Activated CD4-positive, CD25-positive, alpha-beta regulatory T cell treated with anti-CD3 and anti-CD28 coated beads, Interleukin-2, amount 50 U/mL, for 24 hours (primary cell): ENCODE results near the gene DEFB112.

Source experiments
- ATAC-seq, 2 donors: fragments of 150-1000 bp; cut with Tn5 transposase; one replicate each; pipeline ENCODE4 v1.10.0; 2021; ENCODE audit warnings: mild to moderate bottlenecking in 1 of 2, moderate library complexity in 1 of 2

The DEFB112 gene

GRCh38 chr6:50049829-50050228, at the start of gene DEFB112:
Gene DEFB112, minus strand, starts transcription at chr6:50049929. Its CDS starts 60 bp downstream, at chr6:50049869.
- no peak for ATAC-seq

- ATAC-seq: no peak
Observed at GRCh38 chr6:50098641-50098993, 48.9 kb upstream of the DEFB112 start.

- no peak for ATAC-seq
Observed at GRCh38 chr6:50097966-50098640, 48.4 kb upstream of the DEFB112 start.

GRCh38 chr6:50096296-50096695, 46.6 kb upstream of the DEFB112 start:
- no peak for ATAC-seq

GRCh38 chr6:50093938-50094272, 44.2 kb upstream of the DEFB112 start:
- ATAC-seq: no peak

GRCh38 chr6:50093116-50093937, 43.6 kb upstream of the DEFB112 start:
- no peak for ATAC-seq

- no peak for ATAC-seq
Observed at GRCh38 chr6:50091641-50092040, 41.9 kb upstream of the DEFB112 start.

- ATAC-seq: no peak
Observed at GRCh38 chr6:50089911-50090310, 40.2 kb upstream of the DEFB112 start.

- ATAC-seq: no peak
Observed at GRCh38 chr6:50087231-50087954, 37.7 kb upstream of the DEFB112 start.

GRCh38 chr6:50077385-50077784, 27.7 kb upstream of the DEFB112 start:
- no peak for ATAC-seq

GRCh38 chr6:50076431-50076830, 26.7 kb upstream of the DEFB112 start:
- ATAC-seq: no peak

- no peak for ATAC-seq
Observed at GRCh38 chr6:50071921-50072320, 22.2 kb upstream of the DEFB112 start.

GRCh38 chr6:50070101-50070500, 20.4 kb upstream of the DEFB112 start:
- no peak for ATAC-seq

- ATAC-seq: no peak
Observed at GRCh38 chr6:50062051-50062450, 12.3 kb upstream of the DEFB112 start.

GRCh38 chr6:50056242-50056641, 6.5 kb upstream of the DEFB112 start:
- ATAC-seq: no peak

- no peak for ATAC-seq
Observed at GRCh38 chr6:50047026-50047425, 2.7 kb downstream of the DEFB112 start.

- no peak for ATAC-seq
Observed at GRCh38 chr6:50030777-50031562, 18.8 kb downstream of the DEFB112 start.

GRCh38 chr6:50030350-50030749, 19.4 kb downstream of the DEFB112 start:
- ATAC-seq: no peak

- ATAC-seq: no peak
Observed at GRCh38 chr6:50025258-50025657, 24.5 kb downstream of the DEFB112 start.

GRCh38 chr6:50021894-50022293, 27.8 kb downstream of the DEFB112 start, which contains the start of gene DEFB110:
Gene DEFB110, minus strand, starts transcription at chr6:50021994. Its CDS starts 59 bp downstream, at chr6:50021935.
- no peak for ATAC-seq

GRCh38 chr6:50007819-50008218, 41.9 kb downstream of the DEFB112 start:
- ATAC-seq: no peak

- no peak for ATAC-seq
Observed at GRCh38 chr6:50003139-50003538, 46.6 kb downstream of the DEFB112 start.

- no peak for ATAC-seq
Observed at GRCh38 chr6:49995278-49995677, 54.5 kb downstream of the DEFB112 start.
